C1 segment of cervical spinal cord (tissue), 14 donors: ENCODE measurements around the gene BMP8B.
A peak's percentile ranks its signal among the peaks of the same experiment; 100 is the strongest.
"Not testable (repeated sequence)": the region's sequence is repeated elsewhere in the genome, so short reads cannot be mapped to it uniquely, and the experiment has no call there.

Source experiments
- DNase-seq, 14 donors: peaks; one replicate each; lab custom pipeline; 2025; lab: John Stamatoyannopoulos, UW

BMP8B gene

DNA sequence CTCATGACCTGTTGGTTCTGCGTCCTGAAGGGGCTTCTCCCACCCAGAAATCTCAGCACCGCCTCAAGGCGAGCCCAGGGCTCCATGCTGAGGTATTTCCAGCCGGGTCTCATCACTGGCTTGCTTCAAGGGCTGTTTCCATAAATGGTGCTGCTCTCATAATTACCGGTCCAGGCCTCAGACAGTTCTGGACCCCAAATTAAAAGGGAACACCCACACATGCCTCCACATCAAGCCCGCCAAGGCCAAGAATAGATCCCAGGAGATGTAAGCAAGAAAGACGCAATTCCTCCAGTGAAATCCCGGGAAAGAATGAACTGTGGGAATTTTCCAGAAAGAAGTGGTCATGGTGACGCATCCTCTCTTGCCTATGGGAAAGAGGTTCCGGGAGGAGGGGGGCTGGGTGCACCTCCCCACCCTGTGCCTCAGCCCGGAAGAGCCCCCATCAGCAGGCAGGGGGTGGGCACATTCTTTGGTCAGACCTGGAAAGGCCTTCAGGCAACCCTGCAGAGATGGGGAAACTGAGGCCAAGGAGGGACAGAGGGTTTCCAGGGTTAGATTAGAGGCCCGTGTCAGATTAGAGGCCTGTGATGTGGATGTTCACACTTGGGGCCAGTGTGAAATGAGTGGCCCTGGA is 10.1 kb downstream of the BMP8B start:
- not testable (repeated sequence) for DNase-seq

DNA sequence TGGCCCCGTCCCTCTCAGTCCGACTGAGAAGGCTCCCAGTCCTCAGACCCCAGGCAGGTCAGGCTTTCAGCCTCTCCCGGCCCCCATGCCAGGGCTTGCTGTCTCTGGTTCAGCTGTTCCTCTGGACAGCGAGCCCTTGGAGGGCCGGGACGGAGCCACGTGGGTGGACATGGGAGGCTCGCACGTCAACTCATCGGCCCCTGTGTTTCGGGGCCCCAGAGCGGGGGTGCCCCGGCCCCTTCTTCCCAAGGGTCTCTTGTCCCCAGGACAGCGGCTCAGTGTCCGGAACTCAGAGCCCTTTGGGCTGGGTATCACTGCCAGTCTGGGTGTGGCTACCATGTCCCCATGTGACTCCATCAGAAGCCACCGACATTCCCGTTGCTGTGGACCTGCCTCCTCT is 10.8 kb downstream of the BMP8B start:
- DNase-seq, result not testable (repeated sequence)

- DNase-seq, result no peak
Measured at GRCh38 chr1:39777306-39777705, 11.4 kb downstream of the BMP8B start.

DNA sequence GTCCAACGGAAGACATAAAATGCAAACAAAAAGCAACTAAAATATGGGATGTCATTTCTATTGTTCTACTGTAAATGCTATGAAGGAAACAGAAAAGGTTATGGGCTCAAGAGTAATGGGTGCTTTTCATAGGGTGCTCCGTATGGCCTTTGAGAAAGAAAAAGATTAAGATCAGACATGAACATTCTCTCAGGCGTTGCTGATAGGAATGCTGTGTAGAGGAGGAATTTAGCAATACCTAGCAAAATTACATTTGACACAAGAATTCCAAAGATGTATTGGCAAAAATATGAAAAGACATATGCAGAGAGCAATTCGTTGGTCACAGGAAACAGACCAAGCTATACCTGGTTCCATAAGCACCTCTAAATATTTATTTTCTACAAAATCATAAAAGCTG is 11.8 kb downstream of the BMP8B start:
- no peak for DNase-seq

DNA sequence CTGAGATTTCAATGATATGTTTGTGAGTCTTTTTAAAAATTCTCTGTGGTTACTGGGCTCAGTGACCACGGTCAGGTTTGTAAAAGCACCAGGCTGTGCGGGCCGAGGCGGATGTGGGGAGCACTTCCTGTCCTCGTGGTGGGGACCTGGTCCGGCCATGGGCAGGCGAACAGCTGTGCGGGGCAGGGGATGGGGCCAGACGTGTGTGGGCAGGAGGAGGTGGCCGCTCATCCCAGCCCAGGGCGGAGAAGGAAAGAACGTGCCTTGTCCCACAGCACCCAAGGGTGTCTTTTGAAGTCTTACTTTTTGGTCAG is 12.3 kb downstream of the BMP8B start:
- no peak for DNase-seq

GRCh38 chr1:39775676-39776399 is 12.8 kb downstream of the BMP8B start:
- DNase-seq, result not testable (repeated sequence)

DNA sequence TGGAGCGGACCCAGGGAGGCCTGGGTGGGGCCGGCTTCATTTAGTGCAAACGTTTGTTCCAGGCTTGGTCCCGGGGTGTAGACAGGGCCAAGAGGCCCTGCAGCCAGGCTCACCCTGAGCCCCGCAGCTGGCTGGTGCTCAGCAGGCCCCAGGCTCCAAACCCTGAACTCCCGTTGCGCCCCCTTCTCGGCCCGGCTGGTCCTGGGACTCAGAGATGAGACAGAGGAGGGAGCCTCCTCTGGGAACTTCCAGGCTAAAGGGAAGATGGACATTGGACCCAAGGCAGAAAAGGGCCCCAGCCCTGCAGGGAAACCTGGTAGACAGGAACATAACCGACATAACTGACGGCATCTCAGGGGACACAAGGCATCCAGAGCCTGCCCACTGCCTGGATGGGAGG is 13.5 kb downstream of the BMP8B start:
- not testable (repeated sequence) for DNase-seq

DNA sequence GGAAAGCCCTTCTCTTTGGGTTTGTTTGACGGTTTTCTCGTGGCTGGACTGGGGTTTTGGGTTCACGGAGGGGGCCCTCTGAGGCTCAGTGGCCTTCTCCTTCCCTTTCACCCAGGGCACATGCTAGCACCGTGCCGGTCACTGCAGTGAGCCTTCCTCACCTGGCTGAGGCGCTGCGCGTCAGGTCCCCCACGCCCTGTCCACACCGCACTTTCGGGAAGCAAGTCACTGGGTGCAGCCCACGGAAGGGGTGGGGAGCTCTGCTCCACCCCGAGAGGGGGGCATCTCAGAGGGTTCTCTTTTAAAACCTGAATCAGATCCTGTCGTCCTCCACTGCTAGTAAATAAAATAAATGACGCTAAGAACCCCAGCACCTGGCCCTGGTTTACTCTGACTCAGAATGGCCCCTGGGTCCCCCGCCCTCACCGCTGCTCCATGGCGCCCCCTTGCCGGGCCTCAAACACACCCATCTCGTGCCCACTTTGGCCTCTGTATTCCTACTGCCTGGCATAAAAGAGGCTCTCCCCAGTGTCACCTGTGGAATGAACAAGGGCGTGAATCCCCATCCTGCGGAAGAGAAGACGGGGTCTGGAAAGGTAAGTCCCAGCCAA is 15.2 kb downstream of the BMP8B start:
- DNase-seq, result not testable (repeated sequence)

- peak in 1 of 14 donors; percentile 9 for DNase-seq
Measured at GRCh38 chr1:39771022-39771532, 17.6 kb downstream of the BMP8B start, which contains the start of gene OXCT2. Gene OXCT2 (minus strand): TSS chr1:39771348. CDS start chr1:39771255, 93 bp downstream.

GRCh38 chr1:39770100-39771021 is 18.3 kb downstream of the BMP8B start:
- not testable (repeated sequence) for DNase-seq

DNA sequence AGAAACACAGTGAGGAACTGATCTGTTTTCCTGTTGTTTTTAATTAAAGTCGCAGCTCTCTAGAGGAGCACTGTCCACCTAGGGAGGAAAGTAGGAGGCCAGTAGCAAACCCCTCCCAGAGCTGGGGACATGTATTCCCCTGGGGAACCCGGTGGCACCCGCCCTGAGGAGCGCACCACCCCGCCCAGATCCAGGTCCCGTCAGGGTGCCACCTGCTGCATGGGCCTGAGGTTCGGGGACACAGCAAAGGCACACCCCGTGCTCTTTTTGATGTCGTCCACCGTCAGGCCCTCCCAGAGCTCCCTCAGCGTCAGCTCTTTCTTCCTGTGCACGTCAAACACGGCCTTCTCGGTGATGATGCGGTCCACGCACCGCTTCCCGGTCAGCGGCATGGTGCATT is 19.2 kb downstream of the BMP8B start:
- not testable (repeated sequence) for DNase-seq

DNA sequence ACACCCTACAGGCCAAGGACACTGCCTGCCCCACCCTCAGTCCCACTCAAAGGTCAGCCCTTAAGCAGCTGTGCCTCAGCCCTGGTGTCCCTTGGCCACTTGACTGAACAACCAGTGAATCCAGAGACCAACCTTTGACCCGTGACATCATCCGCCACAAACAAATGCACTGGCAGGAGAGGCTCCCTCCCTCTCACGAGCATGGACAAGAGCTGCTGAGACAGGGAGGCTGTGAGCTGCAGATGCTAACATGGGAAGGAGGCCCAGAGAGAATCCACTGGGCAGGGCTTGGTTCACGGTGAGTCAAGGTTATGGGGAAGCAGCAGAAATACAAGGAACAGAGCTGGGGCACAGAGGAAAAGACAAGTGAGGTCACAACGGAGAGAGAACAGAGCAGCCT is 22.2 kb downstream of the BMP8B start:
- not testable (repeated sequence) for DNase-seq

- not testable (repeated sequence) for DNase-seq
Measured at GRCh38 chr1:39764512-39764911, 24.2 kb downstream of the BMP8B start.

DNA sequence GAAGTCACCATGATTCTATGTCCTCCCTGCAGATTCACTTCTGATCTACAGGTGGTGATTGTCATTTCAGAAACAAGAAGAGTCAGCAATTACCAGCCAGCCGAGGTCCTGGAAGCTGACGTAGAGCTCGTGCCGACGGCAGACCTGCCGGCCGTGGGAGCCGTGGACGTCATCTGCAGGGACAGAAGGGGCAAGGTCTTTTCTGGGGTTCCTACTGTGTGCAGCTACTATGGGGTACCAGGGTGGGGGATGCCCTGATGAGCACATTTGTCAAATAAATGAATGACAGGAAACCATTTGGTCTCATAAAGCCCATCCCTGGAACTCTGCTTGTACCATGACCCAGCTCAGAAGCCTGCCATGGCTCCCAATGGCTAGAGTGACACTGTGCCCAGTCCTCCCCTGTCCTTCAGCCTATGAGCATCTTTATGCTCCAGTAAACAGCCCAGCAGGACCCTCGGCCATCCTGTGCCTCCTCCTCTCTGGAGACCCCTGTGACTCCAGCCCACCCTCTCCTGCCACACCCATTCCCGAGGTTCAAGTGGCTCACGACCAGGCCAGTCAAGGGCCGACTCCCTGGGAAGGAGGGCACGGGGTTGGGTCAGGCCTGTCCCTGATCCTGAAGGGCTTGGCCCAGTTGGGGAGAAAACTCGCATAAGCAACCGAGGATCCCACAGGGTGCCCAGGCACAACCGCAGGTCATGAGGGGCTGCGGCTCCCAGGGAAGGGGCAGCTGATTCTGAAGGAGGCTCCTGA is 24.9 kb downstream of the BMP8B start:
- DNase-seq, result not testable (repeated sequence)

GRCh38 chr1:39762550-39763540 is 25.8 kb downstream of the BMP8B start:
- DNase-seq, result no peak

DNA sequence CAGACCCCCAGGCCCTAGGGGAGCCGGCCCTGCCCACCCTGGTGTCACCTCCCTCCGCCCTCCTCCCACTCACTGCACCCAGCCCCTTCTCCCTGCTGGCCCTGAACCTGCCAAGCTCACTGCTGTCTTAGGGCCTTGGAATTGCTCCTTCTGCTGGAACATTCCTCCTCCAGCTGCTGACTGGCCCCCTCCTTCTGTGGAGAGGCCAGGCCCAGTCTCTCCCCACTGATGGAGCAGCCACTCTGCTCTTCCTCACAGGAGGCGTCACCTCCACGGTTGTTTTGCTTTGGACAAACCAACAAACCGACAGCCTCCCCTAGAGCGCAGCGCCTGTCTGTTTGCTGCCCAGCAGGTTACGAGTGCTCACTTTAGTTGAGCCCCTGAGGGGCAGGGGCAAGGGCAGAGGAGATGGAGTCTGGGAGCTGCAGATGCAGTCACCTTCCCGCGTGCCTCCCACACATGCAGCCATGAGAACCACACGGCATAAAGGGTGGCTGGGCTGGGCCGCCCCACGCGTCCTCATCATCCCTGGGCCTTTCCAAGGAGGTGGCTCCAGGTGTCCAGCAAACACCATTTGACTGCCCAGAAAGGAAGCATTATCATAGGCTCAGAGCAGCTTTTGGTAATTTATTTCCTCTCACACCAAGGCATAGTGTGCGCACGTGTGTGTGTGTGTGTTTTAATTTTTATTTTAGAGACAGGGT is 27.0 kb downstream of the BMP8B start:
- no peak for DNase-seq

- no peak for DNase-seq
Measured at GRCh38 chr1:39761016-39761415, 27.6 kb downstream of the BMP8B start.

DNA sequence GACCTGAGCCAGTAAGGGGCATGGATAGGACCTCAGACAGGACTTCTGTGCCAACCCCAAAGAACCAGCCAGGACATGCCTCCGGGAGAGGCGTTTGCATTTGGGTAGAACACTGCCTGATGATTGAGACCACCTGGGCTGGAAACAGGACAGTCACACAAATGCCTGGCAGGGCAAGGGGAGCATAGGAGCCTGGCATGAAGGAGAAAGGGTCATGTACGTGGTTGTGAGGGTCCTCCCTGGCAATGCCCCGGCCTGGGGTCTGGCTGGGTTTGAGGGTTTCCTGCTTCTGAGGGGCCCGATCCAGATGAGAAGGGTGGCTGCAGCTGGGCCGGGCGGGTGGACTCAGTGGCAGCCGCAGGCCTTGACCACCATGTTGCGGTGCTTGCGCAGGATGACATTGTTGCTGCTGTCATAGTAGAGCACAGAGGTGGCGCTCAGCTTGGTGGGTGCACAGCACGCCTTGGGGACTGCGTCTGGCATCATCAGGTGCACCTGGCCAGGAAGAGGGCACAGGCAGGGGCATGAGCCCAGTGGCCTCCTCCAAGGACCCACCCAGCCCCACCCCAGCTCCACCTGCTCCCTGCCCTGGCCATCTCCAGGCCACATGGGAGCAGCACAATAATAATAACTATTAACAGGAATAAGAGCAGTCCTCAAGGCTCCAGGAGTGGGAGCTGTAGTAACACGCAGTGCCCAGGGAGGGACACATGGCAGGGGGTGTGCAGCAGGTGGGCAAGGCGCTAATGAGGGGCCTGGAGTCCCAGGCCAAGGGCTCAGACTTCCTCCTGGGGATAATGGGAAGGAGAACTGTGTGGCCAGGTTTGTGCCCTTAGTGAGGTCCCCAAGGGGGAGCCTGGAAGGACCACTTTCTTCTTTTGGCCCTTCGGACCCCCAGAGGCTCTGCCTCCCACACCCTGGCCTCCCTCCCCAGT is 28.3 kb downstream of the BMP8B start:
- DNase-seq, result no peak
